ENCODE data around the gene SPON1. TPM values are rescaled to one million over a fixed set of nuclear protein-coding genes. Genes with fewer than 3 reads are reported as not detected.
"Not testable (repeated sequence)": the region's sequence is repeated elsewhere in the genome, so short reads cannot be mapped to it uniquely, and the experiment has no call there.

Gene SPON1
- total and polyA plus RNA-seq, 8 donors = 9.3 to 122 (median 26.9) TPM

- intact Hi-C loops (cut with DNase I; ENCODE audit: low total_unique reads) = no loop called here
- TF ChIP-seq POLR2AphosphoS5 (IDR thresholded peaks at IDR 0.05) = no peak
- TF ChIP-seq CTCF (IDR thresholded peaks at IDR 0.05) = no peak
- TF ChIP-seq EP300 (IDR thresholded peaks at IDR 0.05) = no peak
- no peak for TF ChIP-seq POLR2A (IDR thresholded peaks at IDR 0.05)
- 78 to 97% (median 90%) methylated on average over 3 of the region's 3 CpGs for WGBS, 5 donors
- no peak overlapping the region for H3K4me3 ChIP-seq
- peaks cover 0 to 4% (median 0%) of the 10 kb centered on the region in 3 donors for H3K27me3 ChIP-seq
- no peak for DNase-seq
- no peaks in the 10 kb centered on the region for H3K36me3 ChIP-seq
- peak overlapping the region in 3 of 5 donors; percentile 15 to 66 (median 54) for H3K27ac ChIP-seq
- H3K4me1 ChIP-seq = peaks cover 0 to 35% (median 20%) of the 10 kb centered on the region in 4 donors
- no peaks in the 10 kb centered on the region for H3K9me3 ChIP-seq
Measured at GRCh38 chr11:13972944-13973343, 10.4 kb downstream of the SPON1 start.

- no peak overlapping the region for H3K27ac ChIP-seq
- no peak for DNase-seq
- 82 to 100% (median 85%) methylated on average over 1 of the region's 1 CpG for WGBS, 5 donors
- intact Hi-C loops (cut with DNase I; ENCODE audit: low total_unique reads) = no loop called here
- no peaks in the 10 kb centered on the region for H3K9me3 ChIP-seq
- H3K4me3 ChIP-seq = no peak overlapping the region
- TF ChIP-seq EP300 (IDR thresholded peaks at IDR 0.05) (no peak), POLR2A (IDR thresholded peaks at IDR 0.05) (no peak), CTCF (IDR thresholded peaks at IDR 0.05) (no peak), POLR2AphosphoS5 (IDR thresholded peaks at IDR 0.05) (no peak)
- no peaks in the 10 kb centered on the region for H3K27me3 ChIP-seq
- H3K4me1 ChIP-seq = peaks cover 0 to 37% (median 17%) of the 10 kb centered on the region in 4 donors
- H3K36me3 ChIP-seq = no peaks in the 10 kb centered on the region
Measured at GRCh38 chr11:13974631-13975030, 12.1 kb downstream of the SPON1 start.

GRCh38 chr11:13983081-13983751, 20.7 kb downstream of the SPON1 start:
- Histone ChIP-seq H3K36me3 (no peaks in the 10 kb centered on the region), H3K27ac (peak overlapping the region in 4 of 5 donors; percentile 59 to 79 (median 68)), H3K4me1 (peaks cover 0 to 58% (median 19%) of the 10 kb centered on the region in 4 donors), H3K27me3 (no peaks in the 10 kb centered on the region), H3K9me3 (no peaks in the 10 kb centered on the region), H3K4me3 (no peak overlapping the region)
- TF ChIP-seq EP300 (IDR thresholded peaks at IDR 0.05) (no peak), POLR2A (IDR thresholded peaks at IDR 0.05) (no peak), CTCF (IDR thresholded peaks at IDR 0.05) (no peak), POLR2AphosphoS5 (IDR thresholded peaks at IDR 0.05) (peak; percentile 7 to 88 (median 19))
- peak in 1 of 2 donors; percentile 76 for DNase-seq
- intact Hi-C loops (cut with DNase I; ENCODE audit: low total_unique reads) = no loop called here
- WGBS, 5 donors = 38 to 65% (median 50%) methylated on average over 12 of the region's 12 CpGs

- H3K36me3 ChIP-seq = no peaks in the 10 kb centered on the region
- 66 to 75% (median 68%) methylated on average over 4 of the region's 4 CpGs for WGBS, 5 donors
- no peaks in the 10 kb centered on the region for H3K27me3 ChIP-seq
- H3K9me3 ChIP-seq = no peaks in the 10 kb centered on the region
- peak in 1 of 3 donors; percentile 44 for TF ChIP-seq POLR2AphosphoS5 (IDR thresholded peaks at IDR 0.05)
- no peak for TF ChIP-seq POLR2A (IDR thresholded peaks at IDR 0.05)
- no peak overlapping the region for H3K4me3 ChIP-seq
- intact Hi-C loops (cut with DNase I; ENCODE audit: low total_unique reads) = no loop called here
- peak overlapping the region in 4 of 5 donors; percentile 59 to 79 (median 68) for H3K27ac ChIP-seq
- DNase-seq = no peak
- peaks cover 0 to 48% (median 19%) of the 10 kb centered on the region in 4 donors for H3K4me1 ChIP-seq
Measured at GRCh38 chr11:13984616-13985450, 22.3 kb downstream of the SPON1 start.

GRCh38 chr11:13986695-13987094, 24.2 kb downstream of the SPON1 start:
- H3K27me3 ChIP-seq; DNase-seq; H3K4me3 ChIP-seq; H3K36me3 ChIP-seq; H3K27ac ChIP-seq; H3K9me3 ChIP-seq; intact Hi-C loops (cut with DNase I; ENCODE audit: low total_unique reads): not testable (repeated sequence)
- peaks cover 0 to 41% (median 19%) of the 10 kb centered on the region in 4 donors for H3K4me1 ChIP-seq
- 89 to 95% (median 93%) methylated on average over 5 of the region's 5 CpGs for WGBS, 5 donors

- peak overlapping the region in 3 of 5 donors; percentile 19 to 60 (median 20) for H3K27ac ChIP-seq
- H3K9me3 ChIP-seq; H3K36me3 ChIP-seq; H3K27me3 ChIP-seq; H3K4me3 ChIP-seq; intact Hi-C loops (cut with DNase I; ENCODE audit: low total_unique reads): not testable (repeated sequence)
- DNase-seq = peak in 1 of 2 donors; percentile 62
- H3K4me1 ChIP-seq = peaks cover 0 to 28% (median 9%) of the 10 kb centered on the region in 4 donors
- WGBS, 5 donors = 54 to 65% (median 61%) methylated on average over 14 to 15 of the region's 15 CpGs
Measured at GRCh38 chr11:13992158-13992856, 29.8 kb downstream of the SPON1 start.
